OCI-M2 (cell line): ENCODE results near the gene TUBA4A.
"Not testable (repeated sequence)": the region's sequence is repeated elsewhere in the genome, so short reads cannot be mapped to it uniquely, and the experiment has no call there.

Source experiments
- DNase-seq: peaks from one replicate; lab custom pipeline; 2025; ENCODE audit not compliant: unreplicated experiment; lab: John Stamatoyannopoulos, UW

The TUBA4A gene

DNA sequence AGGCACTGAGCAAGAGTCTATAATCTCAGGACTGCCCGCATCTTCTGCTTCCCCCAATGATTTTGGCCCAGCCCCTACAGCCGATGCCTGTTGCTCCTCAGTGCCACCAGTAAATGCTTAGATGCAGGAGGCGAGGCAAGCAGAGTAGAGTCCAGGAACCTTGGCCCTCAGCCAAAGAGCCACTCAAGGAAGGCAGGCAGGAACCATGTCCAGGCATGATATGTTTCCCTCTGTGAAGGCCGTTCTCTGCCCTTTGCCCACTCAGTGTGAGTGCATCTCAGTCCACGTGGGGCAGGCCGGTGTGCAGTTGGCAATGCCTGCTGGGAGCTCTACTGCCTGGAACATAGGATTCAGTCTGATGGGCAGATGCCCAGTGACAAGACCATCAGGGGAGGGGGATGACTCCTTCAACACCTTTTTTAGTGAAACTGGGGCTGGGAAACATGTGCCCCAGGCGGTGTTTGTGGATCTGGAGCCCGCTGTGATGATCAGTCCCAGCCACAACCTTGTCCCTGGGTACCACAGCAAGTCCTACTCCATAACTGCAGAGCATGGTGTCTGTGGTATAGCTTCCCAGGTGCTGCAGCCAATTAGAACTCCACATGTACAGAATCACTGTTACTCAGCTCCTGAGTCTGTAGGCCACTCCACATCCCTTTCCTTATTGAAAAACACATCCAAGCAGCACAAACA, 15.8 kb upstream of the TUBA4A start:
- DNase-seq = no peak

GRCh38 chr2:219268294-219268693, 14.6 kb upstream of the TUBA4A start:
- no peak for DNase-seq

DNA sequence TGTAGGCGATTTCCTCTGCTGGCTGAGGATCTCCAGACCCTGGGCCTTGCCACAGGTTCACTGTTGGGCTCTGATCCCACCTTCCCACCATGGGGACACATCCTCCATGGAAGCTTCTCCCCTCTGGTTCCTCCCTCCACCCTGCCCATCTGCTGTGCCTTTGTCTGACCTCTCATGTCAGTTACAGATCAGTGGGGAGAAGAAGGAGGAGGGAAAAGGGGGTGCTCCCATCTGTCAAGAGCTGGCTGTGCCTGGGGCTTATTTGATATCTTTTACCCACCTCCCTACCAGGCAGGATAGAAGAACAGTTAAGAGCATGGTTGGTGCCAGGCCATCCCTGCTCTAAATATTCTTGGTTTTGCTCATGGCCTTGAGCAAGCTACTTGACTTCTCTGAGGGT, 13.2 kb upstream of the TUBA4A start:
- no peak for DNase-seq

DNA sequence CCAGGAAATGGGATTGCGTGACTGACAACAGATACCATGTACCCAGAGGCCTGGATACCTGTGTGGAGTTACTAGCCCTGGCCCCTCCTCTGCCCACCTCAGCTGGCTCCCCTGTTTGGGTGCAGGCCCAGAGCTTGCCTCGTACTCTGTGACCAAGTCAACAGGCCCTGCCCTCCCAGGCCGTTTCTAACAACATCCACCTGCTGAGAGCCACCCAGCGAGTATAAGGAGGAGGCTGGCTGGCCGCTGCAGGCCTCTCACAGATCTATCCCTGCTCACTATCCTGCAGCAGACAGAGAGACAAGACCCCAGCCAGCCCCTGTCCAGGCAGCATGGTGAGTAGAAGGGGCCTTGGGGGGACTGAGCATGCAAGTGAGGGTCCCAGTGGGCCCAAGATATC, 12.5 kb upstream of the TUBA4A start:
- DNase-seq = no peak

DNA sequence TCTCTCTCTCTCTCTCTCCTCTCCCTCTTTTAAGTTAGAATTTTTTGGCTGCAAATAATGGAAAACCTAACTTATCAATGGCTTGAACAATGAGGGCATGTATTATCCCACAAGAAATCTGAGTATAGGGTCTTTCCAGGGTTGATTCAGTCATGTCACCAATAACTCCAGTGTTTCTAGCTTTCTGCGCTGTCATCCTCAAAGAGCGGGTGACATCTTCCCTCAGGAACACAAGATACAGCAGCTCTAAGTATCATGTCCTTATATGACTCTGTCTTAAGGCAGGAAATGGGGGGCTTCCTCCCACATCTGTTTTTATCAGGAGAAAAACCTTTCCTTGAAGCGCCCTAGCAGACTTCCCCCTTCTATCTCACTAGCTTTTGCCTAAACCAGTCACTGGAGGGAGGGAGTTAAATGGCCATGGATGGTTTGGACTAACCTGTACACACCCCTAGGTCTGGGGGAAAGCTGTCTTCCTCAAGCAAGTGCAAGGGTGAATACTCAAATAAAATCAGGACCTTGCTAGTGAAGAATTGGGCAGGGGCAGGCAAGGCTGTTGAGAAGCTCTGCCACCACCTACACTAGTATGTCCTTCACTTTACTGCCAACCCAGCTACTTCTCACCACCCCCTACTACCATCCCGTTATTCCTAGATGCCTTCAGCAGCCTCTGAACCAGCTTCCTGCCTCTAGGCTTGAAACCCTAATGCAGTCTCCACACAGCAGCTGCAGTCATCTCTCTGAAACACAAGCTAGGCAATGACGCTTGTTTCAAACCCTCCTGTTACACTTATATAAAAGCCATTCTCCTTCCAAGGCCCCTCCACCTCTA, 7.5 kb upstream of the TUBA4A start:
- DNase-seq = no peak

DNA sequence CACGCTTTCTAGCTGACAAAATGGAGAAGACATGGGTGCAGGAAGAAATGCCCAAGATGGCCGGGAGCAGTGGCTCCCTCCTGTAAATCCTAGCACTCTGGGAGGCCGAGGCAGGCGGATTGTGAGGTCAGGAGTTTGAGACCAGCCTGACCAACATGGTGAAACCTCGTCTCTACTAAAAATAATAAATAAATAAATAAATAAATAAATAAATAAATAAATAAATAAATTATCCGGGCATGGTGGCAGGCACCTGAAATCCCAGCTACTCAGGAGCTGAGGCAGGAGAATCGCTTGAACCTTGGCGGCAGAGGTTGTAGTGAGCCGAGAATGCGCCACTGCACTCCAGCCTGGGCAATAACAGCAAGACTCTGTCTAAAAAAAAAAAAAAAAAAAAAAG, 5.2 kb upstream of the TUBA4A start:
- not testable (repeated sequence) for DNase-seq

GRCh38 chr2:219254590-219255201, 978 bp upstream of the TUBA4A start:
- DNase-seq = no peak

DNA sequence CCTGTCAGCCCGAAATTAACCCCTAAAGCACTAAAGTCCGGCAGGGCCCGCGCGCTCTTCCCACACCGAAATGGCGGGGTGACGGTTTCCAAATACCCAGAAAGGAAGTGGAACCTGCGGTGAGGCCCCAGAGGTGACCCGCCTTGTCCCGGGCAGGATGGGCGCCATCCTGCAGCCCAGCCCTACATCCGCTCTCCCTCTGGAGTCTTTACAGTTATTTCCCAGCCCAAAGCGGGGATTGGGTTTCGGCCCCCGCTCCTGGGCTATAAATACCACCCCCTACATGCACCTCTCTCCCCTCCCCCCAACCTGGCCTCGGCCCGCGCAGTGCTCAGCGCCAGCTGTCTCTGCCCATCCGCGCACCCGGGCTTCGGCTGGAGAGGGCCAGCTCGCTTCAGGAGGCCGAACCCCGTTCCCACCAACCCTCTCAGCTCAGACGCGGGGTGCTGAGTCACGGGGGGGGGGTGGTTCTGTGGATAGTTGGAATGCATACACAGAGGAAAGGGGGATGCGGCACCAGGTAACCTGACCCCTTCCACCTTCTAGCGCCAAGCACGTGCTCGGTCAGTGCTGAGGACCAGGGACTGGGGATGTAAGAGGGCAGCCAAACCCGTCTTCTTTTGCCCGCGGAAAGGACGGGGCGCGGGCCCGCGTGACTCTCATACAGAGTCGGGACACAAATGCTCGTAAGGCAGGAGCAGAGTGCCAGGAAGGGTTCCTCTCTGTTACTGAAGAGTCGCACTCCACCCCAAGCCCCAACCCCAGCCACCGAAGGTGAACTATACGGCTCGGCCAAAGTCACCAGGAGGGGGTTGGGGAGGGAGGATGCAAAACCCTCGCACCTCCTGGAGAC, 592 bp downstream of the TUBA4A start, which contains the start of gene TUBA4B:
Gene TUBA4B (plus strand): TSS at position 344 of the 853 bp plus-strand sequence. CDS start 165 bp downstream, at position 509.
- no peak for DNase-seq

- no peak for DNase-seq
Measured at GRCh38 chr2:219252570-219252899, 1.2 kb downstream of the TUBA4A start.

- no peak for DNase-seq
Measured at GRCh38 chr2:219252084-219252483, 1.6 kb downstream of the TUBA4A start.

- no peak for DNase-seq
Measured at GRCh38 chr2:219251656-219252055, 2.1 kb downstream of the TUBA4A start.

GRCh38 chr2:219250049-219250781, 3.5 kb downstream of the TUBA4A start:
- DNase-seq = no peak

GRCh38 chr2:219249203-219249980, 4.3 kb downstream of the TUBA4A start:
- no peak for DNase-seq

- no peak for DNase-seq
Measured at GRCh38 chr2:219248845-219249202, 4.9 kb downstream of the TUBA4A start.

- no peak for DNase-seq
Measured at GRCh38 chr2:219247678-219248642, 5.8 kb downstream of the TUBA4A start.

- DNase-seq = no peak
Measured at GRCh38 chr2:219246559-219246958, 7.2 kb downstream of the TUBA4A start.

DNA sequence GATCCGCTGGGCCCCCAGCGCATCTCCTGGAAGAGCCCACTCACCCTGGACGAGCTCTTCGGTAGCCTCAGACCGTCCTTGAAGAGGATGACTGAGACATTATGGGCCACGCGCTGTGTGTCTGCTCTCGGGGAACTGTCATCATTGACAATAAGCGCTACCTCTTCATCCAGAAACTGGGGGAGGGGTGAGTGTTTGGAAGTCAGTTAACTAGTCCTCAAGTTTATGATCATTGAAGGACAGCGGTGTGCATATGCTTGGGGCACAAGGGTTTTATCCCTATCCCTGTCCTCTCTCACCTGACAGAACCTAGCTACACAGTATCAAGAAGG, 7.9 kb downstream of the TUBA4A start:
- no peak for DNase-seq

DNA sequence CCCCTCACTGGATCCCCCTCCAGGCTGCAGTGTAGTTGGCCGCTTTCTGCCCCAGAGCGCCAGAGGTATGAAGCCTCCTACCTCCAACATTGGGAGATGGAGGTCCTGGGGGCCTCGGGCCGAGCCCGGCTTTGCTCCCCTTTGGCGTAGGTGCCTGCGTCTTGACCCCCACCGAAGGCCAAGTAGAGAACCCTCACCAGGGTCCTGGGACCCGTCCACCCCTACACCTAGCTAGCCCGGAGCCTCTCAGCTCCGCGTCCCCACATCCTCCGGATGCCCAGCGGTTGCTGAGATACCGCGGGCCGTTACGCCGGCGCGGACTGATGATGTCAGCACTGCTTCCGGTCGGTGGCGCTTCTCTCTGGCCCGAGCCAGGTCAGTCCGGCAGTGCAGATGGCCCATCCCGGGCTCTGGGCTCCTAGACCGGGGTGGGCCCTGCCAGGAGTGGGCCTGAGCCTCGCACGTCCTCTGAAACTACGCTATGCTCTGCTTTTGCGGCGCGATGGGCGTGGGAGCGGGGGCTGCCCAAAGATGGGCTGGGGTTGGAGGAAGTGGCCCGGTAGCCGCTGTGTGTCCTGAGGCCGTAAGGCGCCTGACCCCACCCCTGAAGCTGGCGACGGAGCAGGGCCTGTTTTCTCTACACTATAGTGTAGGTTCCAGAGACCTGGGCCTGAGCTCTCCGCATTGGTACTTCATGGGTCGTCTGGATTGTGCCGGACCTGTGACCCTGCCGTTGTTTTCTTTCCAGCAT, 8.4 kb downstream of the TUBA4A start, which contains the start of the genes GLB1L and STK16:
Gene GLB1L (minus strand): TSS at position 297 of the 751 bp plus-strand sequence. CDS start 1,871 bp downstream, outside the sequence.
Gene STK16 (plus strand): TSS at position 332 of the 751 bp plus-strand sequence. CDS start 521 bp downstream, outside the sequence.
- peak; percentile 63 for DNase-seq
